ENCODE measurements around the gene GPR137B. TPM values are rescaled to one million over a fixed set of nuclear protein-coding genes. Genes with fewer than 3 reads are reported as not detected.

The GPR137B gene
- total RNA-seq, 6 experiments from 2014 or later, result 4.3 to 22.2 (median 7.6) TPM

DNA sequence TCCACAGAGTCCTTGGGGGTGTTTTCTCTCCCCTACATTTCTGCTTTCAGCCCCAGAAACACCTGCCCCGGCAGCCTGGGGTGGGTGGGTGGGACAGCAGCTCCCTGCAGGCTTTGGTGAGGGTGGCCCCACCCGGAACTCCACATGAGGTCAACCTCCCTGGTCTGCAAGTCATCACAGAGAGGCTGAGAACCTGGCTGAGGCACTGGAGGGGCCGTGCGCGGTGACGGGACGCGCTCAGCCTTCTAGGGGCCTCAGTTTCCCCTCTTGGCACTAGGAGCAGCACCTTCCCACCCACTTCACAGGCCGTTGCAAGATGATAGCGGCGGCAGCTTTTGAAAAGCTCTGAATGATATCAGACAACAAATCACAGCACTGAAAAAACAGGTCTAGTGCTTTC, 39.7 kb upstream of the GPR137B start:
- TF ChIP-seq POLR2A (IDR thresholded peaks at IDR 0.05), result no peak
- TF ChIP-seq, protein P1, sequence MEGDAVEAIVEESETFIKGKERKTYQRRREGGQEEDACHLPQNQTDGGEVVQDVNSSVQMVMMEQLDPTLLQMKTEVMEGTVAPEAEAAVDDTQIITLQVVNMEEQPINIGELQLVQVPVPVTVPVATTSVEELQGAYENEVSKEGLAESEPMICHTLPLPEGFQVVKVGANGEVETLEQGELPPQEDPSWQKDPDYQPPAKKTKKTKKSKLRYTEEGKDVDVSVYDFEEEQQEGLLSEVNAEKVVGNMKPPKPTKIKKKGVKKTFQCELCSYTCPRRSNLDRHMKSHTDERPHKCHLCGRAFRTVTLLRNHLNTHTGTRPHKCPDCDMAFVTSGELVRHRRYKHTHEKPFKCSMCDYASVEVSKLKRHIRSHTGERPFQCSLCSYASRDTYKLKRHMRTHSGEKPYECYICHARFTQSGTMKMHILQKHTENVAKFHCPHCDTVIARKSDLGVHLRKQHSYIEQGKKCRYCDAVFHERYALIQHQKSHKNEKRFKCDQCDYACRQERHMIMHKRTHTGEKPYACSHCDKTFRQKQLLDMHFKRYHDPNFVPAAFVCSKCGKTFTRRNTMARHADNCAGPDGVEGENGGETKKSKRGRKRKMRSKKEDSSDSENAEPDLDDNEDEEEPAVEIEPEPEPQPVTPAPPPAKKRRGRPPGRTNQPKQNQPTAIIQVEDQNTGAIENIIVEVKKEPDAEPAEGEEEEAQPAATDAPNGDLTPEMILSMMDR (IDR thresholded peaks at IDR 0.05), result no peak
- peak in 1 of 3 donors; percentile 40 for DNase-seq
- no peaks in the 10 kb centered on the region for H3K4me1 ChIP-seq
- no peaks in the 10 kb centered on the region for H3K27me3 ChIP-seq
- ATAC-seq, result no peak
- no peak overlapping the region for H3K4me3 ChIP-seq
- intact Hi-C loops (cut with DNase I), result no loop called here
- H3K9me3 ChIP-seq, result no peaks in the 10 kb centered on the region
- 80% methylated on average over 7 of the region's 11 CpGs for WGBS (ENCODE audit: insufficient coverage, low coverage, low lambda C conversion rate, missing lambda C conversion rate)
- no peaks in the 10 kb centered on the region for H3K36me3 ChIP-seq
- H3K27ac ChIP-seq, result no peak overlapping the region

DNA sequence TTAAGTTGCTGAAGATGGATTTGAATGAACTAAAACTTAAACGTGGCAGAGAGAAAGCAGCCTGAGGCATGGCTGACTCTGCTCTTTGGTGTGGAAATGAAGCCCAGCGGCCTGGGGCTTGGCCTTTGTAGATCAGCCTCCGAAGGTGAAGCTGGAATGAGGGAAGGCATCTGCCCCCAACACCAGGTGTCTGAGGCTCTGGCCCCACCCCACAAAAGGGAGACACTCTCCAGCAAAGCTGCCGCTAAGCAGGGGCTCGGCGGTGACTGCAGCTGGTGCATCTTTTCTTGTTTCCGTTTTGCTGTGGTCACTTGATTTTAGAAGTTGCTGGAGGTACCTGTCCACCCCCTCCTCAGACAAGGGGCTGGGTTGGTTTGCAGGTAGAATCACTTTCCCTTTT, 39.3 kb upstream of the GPR137B start:
- TF ChIP-seq, protein P1 (IDR thresholded peaks at IDR 0.05), result no peak
- no peak for TF ChIP-seq POLR2A (IDR thresholded peaks at IDR 0.05)

DNA sequence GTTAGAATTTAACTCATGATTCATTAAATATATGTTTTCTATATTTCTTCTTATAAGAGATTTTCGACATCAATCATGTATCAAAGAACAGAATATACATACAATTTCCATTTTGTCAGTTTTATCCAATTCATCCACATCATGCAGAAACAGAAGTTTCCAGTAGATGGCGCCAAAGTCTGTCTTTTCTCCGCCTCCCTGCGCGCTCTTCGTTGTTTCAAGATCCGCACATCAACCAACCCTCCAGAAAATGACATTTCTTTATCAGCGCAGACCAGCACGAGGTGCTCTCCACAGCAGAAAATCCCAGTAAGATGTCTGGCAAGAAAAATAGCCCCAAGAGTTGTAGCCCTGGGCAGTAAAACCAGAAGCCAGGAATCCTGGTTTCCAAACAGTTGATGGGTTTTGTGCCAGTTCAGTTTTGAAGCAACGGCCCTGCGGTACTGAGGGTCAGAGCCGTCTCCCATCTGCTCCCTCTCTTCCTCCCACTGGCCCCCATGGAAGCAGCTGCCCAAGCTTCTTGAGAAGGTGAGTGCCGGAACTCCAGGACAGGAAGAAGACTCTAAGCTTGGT, 38.6 kb upstream of the GPR137B start:
- Histone ChIP-seq H3K4me1 (no peaks in the 10 kb centered on the region), H3K36me3 (no peaks in the 10 kb centered on the region), H3K9me3 (no peaks in the 10 kb centered on the region), H3K27ac (no peak overlapping the region), H3K4me3 (no peak overlapping the region), H3K27me3 (no peaks in the 10 kb centered on the region)
- DNase-seq, result peak in 1 of 3 donors; percentile 60
- TF ChIP-seq, protein P1 (IDR thresholded peaks at IDR 0.05), result peak; percentile 82 to 89 (median 84)
- no peak for TF ChIP-seq POLR2A (IDR thresholded peaks at IDR 0.05)
- 12% methylated on average over 13 of the region's 13 CpGs for WGBS (ENCODE audit: insufficient coverage, low coverage, low lambda C conversion rate, missing lambda C conversion rate)
- intact Hi-C loops (cut with DNase I), result no loop called here
- ATAC-seq, result peak; percentile 69 to 91 (median 88)

More for the DNA sequence above, 39.3 kb upstream of the GPR137B start:
- intact Hi-C loops (cut with DNase I), result no loop called here
- Histone ChIP-seq H3K4me1 (no peaks in the 10 kb centered on the region), H3K4me3 (no peak overlapping the region), H3K9me3 (no peaks in the 10 kb centered on the region), H3K27me3 (no peaks in the 10 kb centered on the region), H3K27ac (no peak overlapping the region), H3K36me3 (no peaks in the 10 kb centered on the region)
- ATAC-seq (no peak), DNase-seq (no peak)
- WGBS (ENCODE audit: insufficient coverage, low coverage, low lambda C conversion rate, missing lambda C conversion rate), result 17% methylated on average over 7 of the region's 7 CpGs

DNA sequence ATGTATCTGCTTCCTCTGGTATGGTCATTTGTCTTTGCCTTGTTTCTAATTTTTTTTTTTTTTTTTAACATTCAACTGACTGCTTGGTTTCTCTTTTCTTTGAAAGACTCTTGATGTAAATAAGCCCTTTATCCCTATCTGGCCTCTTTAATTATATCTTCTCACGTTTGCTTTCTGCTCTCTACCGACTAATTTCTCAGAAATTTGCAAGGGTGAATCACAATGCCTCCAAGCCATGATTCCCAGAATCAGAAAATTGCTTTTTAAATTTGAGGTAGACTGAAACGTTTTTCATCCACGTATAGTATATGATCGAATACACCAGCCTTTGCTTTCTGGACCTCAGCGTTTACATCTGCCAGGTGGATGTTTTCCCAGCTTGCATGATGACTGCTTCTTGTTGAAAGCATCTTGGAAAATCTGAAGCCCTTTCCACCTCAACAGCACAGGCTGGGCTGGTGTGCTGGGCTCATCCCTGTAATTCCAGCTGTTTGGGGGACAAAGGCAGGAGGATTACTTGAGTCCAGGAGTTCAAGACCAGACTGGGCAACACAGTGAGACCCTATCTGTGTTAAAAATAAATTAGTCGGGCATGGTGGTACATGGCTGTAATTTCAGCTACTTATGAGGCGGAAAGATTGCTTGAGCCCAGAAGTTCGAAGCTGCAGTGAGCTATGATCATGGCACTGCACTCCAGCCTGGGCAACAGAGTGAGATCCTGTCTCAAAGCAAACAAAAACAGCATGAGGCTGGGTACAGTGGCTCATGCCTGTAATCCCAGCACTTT, 35.0 kb upstream of the GPR137B start:
- Histone ChIP-seq H3K27me3 (no peaks in the 10 kb centered on the region), H3K9me3 (no peaks in the 10 kb centered on the region), H3K36me3 (no peaks in the 10 kb centered on the region), H3K4me3 (no peak overlapping the region), H3K4me1 (no peaks in the 10 kb centered on the region), H3K27ac (no peak overlapping the region)
- ATAC-seq (no peak), DNase-seq (no peak)
- intact Hi-C loops (cut with DNase I), result no loop called here
- TF ChIP-seq POLR2A (IDR thresholded peaks at IDR 0.05), result no peak
- TF ChIP-seq, protein P1 (IDR thresholded peaks at IDR 0.05), result no peak
- 56% methylated on average over 9 of the region's 9 CpGs for WGBS (ENCODE audit: insufficient coverage, low coverage, low lambda C conversion rate, missing lambda C conversion rate)

Data from right lobe of liver (tissue), 6 donors.